ACC112 (cell line): Measurements from ENCODE around the gene NKX6-2.

Experiments
- H2AFZ ChIP-seq: fragments of 200-600 bp; sonication (generic); one replicate; pipeline ENCODE4 v1.6.0; 2017; ENCODE audit warnings: antibody characterized with exemption, low read length; ENCODE audit not compliant: unreplicated experiment
- H3K27ac ChIP-seq: fragments of 200-600 bp; sonication (generic); 2 replicates; pipeline ENCODE4 v1.5.1; 2014; ENCODE audit warnings: low read depth, mild to moderate bottlenecking, antibody characterized with exemption, low read length, moderate library complexity
- H3K27me3 ChIP-seq: fragments of 200-600 bp; sonication (generic); 2 replicates; pipeline ENCODE4 v1.6.1; 2014; ENCODE audit warnings: mild to moderate bottlenecking, antibody characterized with exemption, low read length, moderate library complexity, mixed read lengths; ENCODE audit not compliant: insufficient read depth
- H3K36me3 ChIP-seq: fragments of 200-600 bp; sonication (generic); 2 replicates; pipeline ENCODE4 v1.6.1; 2016; ENCODE audit warnings: mild to moderate bottlenecking, antibody characterized with exemption, low read length, moderate library complexity, mixed read lengths; ENCODE audit not compliant: insufficient read depth
- H3K4me1 ChIP-seq: fragments of 200-600 bp; sonication (generic); one replicate; pipeline ENCODE4 v1.6.1; 2016; ENCODE audit warnings: low read length, mixed read lengths; ENCODE audit not compliant: insufficient read depth, unreplicated experiment, control insufficient read depth
- H3K4me3 ChIP-seq: fragments of 200-600 bp; sonication (generic); 2 replicates; pipeline ENCODE4 v1.5.1; 2014; ENCODE audit warnings: mild to moderate bottlenecking, low read depth, low read length
- H3K79me2 ChIP-seq: fragments of 200-600 bp; sonication (generic); one replicate; pipeline ENCODE4 v1.6.0; 2016; ENCODE audit warnings: low read length; ENCODE audit not compliant: control insufficient read depth, unreplicated experiment, insufficient read depth

The NKX6-2 gene

DNA sequence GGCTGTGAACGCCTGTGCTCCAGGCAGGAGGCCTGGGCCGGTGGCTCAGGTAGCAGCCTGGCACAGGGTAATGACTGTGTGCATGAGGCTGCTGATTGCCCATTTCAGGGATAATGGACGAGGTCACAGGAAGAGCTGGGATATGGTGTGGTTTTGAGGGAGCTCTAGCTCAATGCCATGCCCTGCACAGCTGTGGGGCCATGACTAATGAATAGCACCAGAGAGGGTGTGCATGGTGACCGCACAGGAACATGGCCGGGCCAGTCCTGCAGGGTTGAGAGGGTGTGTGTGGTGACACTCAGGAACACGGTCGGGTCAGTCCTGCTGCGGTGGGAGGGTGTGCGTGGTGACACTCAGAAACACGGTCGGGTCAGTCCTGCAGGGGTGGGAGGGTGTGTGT lies 21.8 kb downstream of the NKX6-2 start:
- H3K4me1 ChIP-seq: no peaks in the 10 kb centered on the region
- H3K4me3 ChIP-seq: no peak overlapping the region
- H3K27me3 ChIP-seq: no peaks in the 10 kb centered on the region
- no peaks in the 10 kb centered on the region for H3K79me2 ChIP-seq
- no peak overlapping the region for H2AFZ ChIP-seq
- H3K36me3 ChIP-seq: no peaks in the 10 kb centered on the region; the same call in 1 of the 2 replicates
- no peak overlapping the region for H3K27ac ChIP-seq

DNA sequence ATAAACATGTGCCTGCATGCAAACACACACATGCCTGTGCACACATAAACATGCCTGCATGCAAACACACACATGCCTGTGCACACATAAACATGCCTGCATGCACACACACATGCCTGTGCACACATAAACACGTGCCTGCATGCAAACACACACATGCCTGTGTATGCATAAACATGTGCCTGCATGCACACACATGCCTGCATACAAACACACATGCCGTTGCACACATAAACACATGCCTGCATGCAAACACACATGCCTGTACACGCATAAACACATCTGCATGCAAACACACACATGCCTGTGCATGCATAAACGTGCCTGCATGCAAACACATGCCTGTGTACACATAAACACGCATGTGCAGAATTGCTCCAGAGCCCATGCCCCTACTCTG lies 22.4 kb downstream of the NKX6-2 start:
- no peaks in the 10 kb centered on the region for H3K27me3 ChIP-seq
- no peak overlapping the region for H3K4me3 ChIP-seq
- no peak overlapping the region for H3K27ac ChIP-seq
- H3K4me1 ChIP-seq: no peaks in the 10 kb centered on the region
- no peaks in the 10 kb centered on the region for H3K79me2 ChIP-seq
- H3K36me3 ChIP-seq: no peaks in the 10 kb centered on the region
- H2AFZ ChIP-seq: no peak overlapping the region

DNA sequence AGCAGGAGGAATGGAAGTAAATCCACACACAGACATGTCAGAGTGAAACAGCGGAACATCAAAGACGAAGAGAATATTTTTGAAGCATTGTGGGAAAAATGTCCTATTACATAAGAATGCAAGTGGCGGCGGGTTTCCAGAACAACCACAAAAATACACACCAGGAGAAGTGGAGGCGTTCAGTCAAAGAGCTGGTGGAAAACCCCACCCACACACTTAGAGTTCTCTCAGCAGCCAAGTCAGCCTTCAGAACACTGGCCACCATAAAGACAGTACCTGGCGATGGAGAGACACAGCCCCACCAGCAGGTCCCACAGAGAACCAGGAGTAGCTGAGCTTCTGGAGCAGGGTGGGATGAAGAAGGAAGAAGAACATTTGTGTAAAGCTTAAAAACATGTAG lies 23.7 kb downstream of the NKX6-2 start:
- no peaks in the 10 kb centered on the region for H3K79me2 ChIP-seq
- H3K36me3 ChIP-seq: no peaks in the 10 kb centered on the region
- no peaks in the 10 kb centered on the region for H3K4me1 ChIP-seq
- H3K4me3 ChIP-seq: no peak overlapping the region
- no peak overlapping the region for H3K27ac ChIP-seq
- H2AFZ ChIP-seq: no peak overlapping the region
- no peaks in the 10 kb centered on the region for H3K27me3 ChIP-seq

DNA sequence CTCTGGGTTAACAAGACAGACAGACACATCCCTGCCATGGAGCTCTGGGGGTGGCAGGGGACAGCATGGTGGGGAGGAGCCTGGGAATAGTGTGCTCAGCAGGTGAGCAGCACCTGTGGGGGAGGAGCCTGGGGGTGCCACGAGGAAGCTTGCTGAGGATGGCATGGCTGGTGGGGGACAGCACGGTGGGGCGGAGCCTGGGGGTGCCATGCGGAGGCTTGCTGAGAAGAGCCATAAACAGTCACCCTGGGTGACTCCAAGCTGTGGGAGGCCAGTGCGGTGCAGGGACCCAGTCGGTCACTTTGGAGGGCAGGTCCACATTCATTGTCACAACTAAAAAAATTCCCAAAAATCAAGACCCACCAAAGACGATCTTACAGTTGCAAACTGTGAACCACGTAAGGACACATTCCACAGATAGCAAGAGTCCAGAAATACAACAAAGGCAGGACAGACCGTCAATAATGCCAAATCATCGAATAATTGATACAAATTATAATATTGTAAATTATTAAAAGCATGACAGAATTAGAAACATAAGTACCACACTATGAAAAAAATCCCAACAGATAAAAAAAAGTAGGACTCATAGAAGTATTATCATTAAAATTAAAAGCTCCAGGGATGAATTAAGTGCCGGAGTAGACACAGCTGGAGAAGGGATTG lies 24.4 kb downstream of the NKX6-2 start:
- H3K27ac ChIP-seq: no peak overlapping the region
- no peaks in the 10 kb centered on the region for H3K79me2 ChIP-seq
- H3K36me3 ChIP-seq: no peaks in the 10 kb centered on the region
- no peaks in the 10 kb centered on the region for H3K27me3 ChIP-seq
- H2AFZ ChIP-seq: no peak overlapping the region
- no peaks in the 10 kb centered on the region for H3K4me1 ChIP-seq
- no peak overlapping the region for H3K4me3 ChIP-seq

DNA sequence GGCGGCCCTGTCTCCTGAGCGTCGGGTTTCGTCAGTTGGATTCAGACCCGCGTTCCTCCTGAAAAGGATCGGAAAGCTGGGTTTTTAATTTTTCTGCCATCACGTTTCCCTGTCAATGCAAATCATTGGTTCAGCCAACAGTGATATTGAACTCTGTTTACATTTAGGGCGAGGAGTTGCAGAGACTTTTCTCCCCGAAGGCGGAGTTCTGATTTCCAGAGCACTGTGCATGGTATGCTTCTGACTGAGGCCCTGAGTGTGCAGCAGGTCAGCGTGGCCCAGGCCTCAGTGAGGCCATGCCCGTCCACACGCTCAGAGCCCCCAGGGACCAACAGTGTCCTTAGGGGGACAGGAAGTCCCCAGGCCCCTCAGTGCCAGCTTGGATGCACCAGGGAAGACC lies 27.1 kb downstream of the NKX6-2 start:
- Histone ChIP-seq H3K27me3 (no peaks in the 10 kb centered on the region), H3K36me3 (peaks cover 3% of the 10 kb centered on the region; the same call in 1 of the 2 replicates), H3K4me3 (no peak overlapping the region), H3K79me2 (no peaks in the 10 kb centered on the region), H3K27ac (no peak overlapping the region), H3K4me1 (no peaks in the 10 kb centered on the region), H2AFZ (no peak overlapping the region)

DNA sequence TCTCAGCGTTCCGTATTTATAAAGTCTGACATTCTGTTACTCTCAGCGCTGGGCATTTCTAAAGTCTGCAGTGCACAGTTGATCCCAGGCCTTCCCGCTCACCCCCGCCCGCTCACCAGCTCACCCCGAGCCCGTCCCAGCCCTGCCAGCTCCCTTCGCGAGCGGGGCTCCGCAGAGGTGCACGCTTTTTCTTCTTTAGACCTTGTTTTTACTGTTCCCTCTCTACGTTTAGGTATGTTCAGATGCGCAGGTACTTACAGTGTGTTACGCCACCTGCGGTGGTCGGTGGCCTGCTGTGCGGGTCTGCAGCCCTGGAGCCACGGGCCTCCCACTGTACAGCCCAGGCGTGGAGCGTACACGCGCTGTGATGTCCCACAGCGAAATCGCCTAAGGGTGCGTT lies 28.8 kb downstream of the NKX6-2 start:
- no peaks in the 10 kb centered on the region for H3K79me2 ChIP-seq
- no peak overlapping the region for H2AFZ ChIP-seq
- H3K36me3 ChIP-seq: peaks cover 4% of the 10 kb centered on the region; the same call in 1 of the 2 replicates
- H3K27ac ChIP-seq: no peak overlapping the region
- no peaks in the 10 kb centered on the region for H3K4me1 ChIP-seq
- H3K4me3 ChIP-seq: no peak overlapping the region
- no peaks in the 10 kb centered on the region for H3K27me3 ChIP-seq

DNA sequence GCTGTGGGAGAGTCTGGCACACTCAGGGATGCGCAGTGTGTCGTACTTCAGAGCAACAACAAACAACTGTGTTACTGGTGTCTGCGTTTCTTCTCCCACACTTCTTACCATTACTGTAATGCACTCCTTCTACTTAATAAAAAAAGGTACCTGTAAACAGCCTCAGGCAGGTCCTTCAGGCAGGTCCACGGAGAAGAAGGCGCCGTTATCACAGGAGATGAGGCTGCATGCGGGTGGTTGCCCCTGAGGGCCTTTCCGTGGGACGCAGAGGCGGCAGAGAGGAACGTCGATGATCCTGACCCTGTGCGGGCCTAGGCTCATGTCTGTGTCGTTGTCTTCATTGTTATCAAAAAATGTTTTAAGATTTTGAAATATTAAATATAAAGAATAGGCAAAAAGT lies 29.4 kb downstream of the NKX6-2 start:
- no peaks in the 10 kb centered on the region for H3K4me1 ChIP-seq
- no peak overlapping the region for H3K4me3 ChIP-seq
- no peaks in the 10 kb centered on the region for H3K79me2 ChIP-seq
- H3K27ac ChIP-seq: no peak overlapping the region
- H2AFZ ChIP-seq: no peak overlapping the region
- no peaks in the 10 kb centered on the region for H3K27me3 ChIP-seq
- peaks cover 4% of the 10 kb centered on the region; the same call in 1 of the 2 replicates for H3K36me3 ChIP-seq

DNA sequence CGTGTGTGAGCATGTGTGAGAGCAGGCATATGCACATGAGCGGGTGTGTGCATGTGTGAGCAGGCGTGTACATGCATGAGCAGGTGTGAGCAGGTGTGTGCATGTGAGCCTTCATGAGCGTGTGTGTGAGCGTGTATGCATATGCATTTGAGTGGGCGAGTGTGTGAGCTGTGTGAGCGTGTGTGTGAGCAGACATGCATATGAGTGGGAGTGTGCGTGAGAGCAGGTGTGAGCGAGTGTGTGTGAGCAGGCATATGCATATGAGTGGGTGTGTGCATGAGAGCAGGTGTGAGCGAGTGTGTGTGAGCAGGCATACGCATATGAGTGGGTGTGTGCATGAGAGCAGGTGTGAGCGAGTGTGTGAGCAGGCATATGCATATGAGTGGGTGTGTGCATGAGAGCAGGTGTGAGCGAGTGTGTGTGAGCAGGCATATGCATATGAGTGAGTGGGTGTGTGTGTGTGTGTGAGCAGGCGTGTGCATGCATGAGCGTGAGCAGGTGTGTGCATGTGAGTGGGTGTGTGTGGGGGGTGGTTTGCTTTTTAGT lies 30.7 kb downstream of the NKX6-2 start:
- H3K4me3 ChIP-seq: no peak overlapping the region
- no peaks in the 10 kb centered on the region for H3K4me1 ChIP-seq
- H3K27ac ChIP-seq: no peak overlapping the region
- H3K79me2 ChIP-seq: no peaks in the 10 kb centered on the region
- peaks cover 4% of the 10 kb centered on the region; the same call in 1 of the 2 replicates for H3K36me3 ChIP-seq
- no peak overlapping the region for H2AFZ ChIP-seq
- no peaks in the 10 kb centered on the region for H3K27me3 ChIP-seq

DNA sequence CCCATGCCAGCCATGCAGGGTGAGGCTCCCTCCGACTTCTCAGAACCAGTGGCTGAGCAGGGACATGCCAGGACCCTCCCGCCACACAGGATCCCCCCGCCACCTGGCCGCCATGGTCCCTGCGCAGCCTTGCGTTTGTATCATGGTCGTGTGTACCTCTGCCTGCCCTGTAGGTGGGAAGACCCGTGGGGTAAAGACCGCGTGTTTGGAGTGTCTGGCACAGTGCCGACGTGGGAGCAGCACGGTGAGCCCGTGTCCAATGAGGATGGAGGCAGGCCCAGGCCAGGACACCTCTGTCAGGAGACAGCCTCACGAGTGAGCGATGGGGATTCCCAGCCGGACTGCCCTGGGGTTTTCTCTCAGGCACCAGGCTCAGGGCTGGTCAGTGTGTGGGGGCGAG lies 31.9 kb downstream of the NKX6-2 start:
- no peaks in the 10 kb centered on the region for H3K79me2 ChIP-seq
- H3K27ac ChIP-seq: no peak overlapping the region
- peaks cover 4% of the 10 kb centered on the region; the same call in 1 of the 2 replicates for H3K36me3 ChIP-seq
- no peaks in the 10 kb centered on the region for H3K4me1 ChIP-seq
- no peak overlapping the region for H3K4me3 ChIP-seq
- H2AFZ ChIP-seq: no peak overlapping the region
- H3K27me3 ChIP-seq: no peaks in the 10 kb centered on the region

DNA sequence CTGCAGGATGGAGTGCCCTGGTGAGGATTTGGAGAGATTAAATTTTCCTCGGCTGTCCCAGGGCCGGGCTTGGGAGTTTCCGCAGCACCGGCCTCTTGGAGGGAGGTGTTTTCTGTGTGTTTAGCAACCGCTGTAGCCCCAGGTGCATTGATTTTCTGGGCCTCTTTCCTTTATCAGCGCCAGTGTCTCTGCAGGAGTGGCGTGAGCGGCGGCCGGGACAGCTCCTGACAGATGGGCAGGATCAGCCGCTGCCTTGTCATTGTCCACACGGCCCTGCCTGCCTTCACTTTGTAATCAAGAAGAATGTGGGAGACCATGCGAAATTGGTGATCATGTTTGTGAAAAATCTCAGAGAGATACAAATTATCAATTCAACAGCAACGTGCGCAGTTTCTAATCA lies 32.4 kb downstream of the NKX6-2 start:
- Histone ChIP-seq H3K79me2 (no peaks in the 10 kb centered on the region), H3K27me3 (no peaks in the 10 kb centered on the region), H3K36me3 (peaks cover 4% of the 10 kb centered on the region; the same call in 1 of the 2 replicates), H3K4me1 (no peaks in the 10 kb centered on the region), H3K4me3 (no peak overlapping the region), H2AFZ (no peak overlapping the region), H3K27ac (no peak overlapping the region)

DNA sequence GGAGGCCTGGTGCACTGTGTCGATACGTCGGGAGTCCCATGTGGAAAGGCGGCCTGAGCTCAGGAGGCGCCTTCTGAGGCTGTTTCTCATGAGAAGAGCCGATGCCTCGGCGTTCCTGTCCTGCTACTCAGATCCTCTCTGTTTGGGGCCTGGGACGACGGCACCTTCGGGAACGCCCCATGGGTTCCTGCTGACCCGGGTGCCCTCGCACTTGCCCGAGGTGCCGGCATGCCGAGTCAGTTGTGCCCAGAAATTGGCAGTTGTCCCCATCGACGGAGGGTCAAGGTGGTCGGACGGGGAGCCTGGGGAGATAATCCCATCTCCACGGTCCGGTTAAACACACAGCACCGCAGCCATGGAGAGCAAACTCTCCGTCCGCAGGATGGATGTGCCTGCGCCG lies 33.0 kb downstream of the NKX6-2 start:
- H3K27me3 ChIP-seq: no peaks in the 10 kb centered on the region
- no peak overlapping the region for H3K27ac ChIP-seq
- no peak overlapping the region for H3K4me3 ChIP-seq
- no peak overlapping the region for H2AFZ ChIP-seq
- H3K4me1 ChIP-seq: no peaks in the 10 kb centered on the region
- no peaks in the 10 kb centered on the region for H3K79me2 ChIP-seq
- H3K36me3 ChIP-seq: peaks cover 4% of the 10 kb centered on the region; the same call in 1 of the 2 replicates
